ENCODE measurements around the gene GALM. TPM values are rescaled to one million over a fixed set of nuclear protein-coding genes. Genes with fewer than 3 reads are reported as not detected.

GALM gene
- total RNA-seq, 1 experiment from 2014 or later = 8.2 TPM

DNA sequence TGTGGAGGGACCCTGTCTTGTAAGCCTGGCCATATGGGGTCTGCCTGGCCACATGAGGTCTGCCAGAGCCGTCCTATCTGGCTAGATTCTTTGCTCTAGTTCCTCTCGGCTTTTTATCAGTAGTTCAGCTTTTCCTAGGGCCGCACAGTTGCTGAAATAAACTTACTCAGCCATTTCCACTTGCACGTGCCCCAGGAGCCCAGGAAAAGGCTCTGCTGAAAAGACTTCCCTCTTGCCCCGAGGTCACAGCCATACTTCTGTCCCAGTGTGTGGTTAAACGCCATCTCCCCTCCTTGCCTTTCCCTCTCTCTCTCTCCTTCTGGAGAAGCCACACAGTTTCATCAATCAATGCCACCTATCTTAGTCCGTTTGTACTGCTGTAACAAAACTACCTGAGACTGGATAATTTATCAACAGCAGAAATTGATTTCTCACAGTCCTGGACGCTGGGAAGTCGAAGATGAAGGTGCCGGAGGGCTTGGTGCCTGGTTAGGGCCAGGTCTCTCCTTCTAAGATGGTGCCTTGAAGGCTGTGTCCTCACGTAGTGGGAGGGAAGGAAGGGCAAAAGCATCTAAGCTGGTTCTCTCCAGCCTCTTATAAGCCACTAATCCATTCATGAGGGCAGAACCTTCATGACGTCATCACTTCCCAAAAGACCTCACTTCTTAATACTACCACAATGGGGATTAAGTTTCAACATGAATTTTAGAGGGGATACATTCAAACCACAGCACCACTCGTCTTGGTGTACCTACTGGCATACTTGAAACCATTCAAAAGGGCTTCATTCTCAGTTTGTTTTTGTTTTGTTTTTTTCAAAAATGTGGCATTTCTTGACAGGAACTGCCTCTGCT is 11.2 kb upstream of the GALM start:
- no peaks in the 10 kb centered on the region for H3K4me1 ChIP-seq (replicated peaks)
- no peaks in the 10 kb centered on the region for H3K27me3 ChIP-seq (replicated peaks)
- H3K36me3 ChIP-seq = no peaks in the 10 kb centered on the region
- no peaks in the 10 kb centered on the region for H3K9me3 ChIP-seq (replicated peaks)
- H3K27ac ChIP-seq = no peak overlapping the region
- DNase-seq (ENCODE audit: low read depth in 1 of 2, low spot score in 2 of 2) = no peak
- H3K4me3 ChIP-seq = no peak overlapping the region

DNA sequence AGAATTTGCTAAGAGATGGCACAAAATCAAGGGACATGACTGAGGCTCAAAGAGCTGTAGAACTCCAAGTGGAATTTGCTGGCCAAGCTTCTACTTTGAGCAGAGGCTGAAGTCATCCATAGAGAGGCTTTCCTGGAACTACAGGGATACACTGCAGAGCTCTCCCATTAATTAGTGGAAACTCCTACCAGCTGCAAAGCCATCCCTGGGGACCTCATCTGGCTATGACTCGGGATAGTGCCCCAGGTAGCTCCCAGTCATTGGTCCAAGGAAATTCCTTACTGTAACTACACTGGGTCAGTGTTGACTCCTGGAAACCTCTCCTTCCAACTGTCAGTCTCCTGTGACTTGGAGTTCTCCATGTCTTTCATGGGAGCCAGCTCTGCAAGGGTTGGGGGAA is 10.5 kb upstream of the GALM start:
- Histone ChIP-seq H3K27ac (no peak overlapping the region), H3K27me3 (replicated peaks) (no peaks in the 10 kb centered on the region), H3K4me1 (replicated peaks) (no peaks in the 10 kb centered on the region), H3K4me3 (no peak overlapping the region), H3K9me3 (replicated peaks) (no peaks in the 10 kb centered on the region), H3K36me3 (no peaks in the 10 kb centered on the region)
- DNase-seq (ENCODE audit: low read depth in 1 of 2, low spot score in 2 of 2) = no peak

DNA sequence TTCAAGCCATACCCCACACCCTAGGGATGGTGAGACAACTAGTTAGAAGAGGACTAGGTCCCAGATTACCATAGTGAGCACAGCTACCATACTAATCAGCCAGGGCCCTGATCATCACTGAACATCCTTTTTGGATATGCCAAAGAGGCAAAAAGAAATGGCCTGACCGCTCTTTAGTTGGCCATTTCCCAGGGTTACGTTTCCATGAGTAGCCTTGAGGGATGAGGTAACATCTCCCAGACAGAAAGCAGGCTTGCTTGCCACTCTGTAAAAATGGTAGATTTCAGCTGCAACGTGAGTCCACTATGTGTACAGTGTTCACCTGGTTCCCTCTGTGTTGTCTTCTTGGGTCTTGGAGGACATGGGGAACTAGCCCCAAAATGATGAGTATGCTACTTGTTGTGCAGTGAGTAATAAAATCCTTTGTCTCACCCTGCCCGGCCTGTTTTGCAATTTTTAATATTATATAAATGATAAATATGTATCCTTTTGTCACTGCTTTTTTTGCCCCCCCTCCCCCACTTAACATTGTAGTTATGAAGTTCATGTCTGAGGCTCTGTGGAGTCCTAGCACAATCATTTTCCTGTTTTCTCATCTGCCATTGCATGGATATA is 8.9 kb upstream of the GALM start:
- Histone ChIP-seq H3K27ac (no peak overlapping the region), H3K36me3 (no peaks in the 10 kb centered on the region), H3K4me1 (replicated peaks) (no peaks in the 10 kb centered on the region), H3K9me3 (replicated peaks) (no peaks in the 10 kb centered on the region), H3K27me3 (replicated peaks) (no peaks in the 10 kb centered on the region), H3K4me3 (no peak overlapping the region)
- no peak for DNase-seq (ENCODE audit: low read depth in 1 of 2, low spot score in 2 of 2)

DNA sequence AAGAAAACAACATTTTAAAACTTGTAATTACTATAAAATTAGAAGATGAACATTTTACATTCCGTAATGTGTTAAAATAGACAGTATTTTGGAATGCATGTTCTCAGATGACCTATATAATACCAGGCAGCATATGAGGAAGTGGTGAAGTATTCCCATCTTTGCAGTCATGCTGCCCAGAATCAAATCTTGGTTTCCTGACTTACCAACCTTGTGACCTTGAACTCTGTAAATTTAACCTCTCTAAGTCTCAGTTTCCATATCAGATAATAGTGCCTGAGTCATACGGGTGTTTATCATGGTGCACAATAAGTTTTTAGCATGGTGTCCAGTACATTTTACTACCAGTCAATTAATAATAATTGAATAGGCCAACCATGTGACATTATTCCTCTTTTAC is 7.3 kb upstream of the GALM start:
- DNase-seq (ENCODE audit: low read depth in 1 of 2, low spot score in 2 of 2) = no peak

DNA sequence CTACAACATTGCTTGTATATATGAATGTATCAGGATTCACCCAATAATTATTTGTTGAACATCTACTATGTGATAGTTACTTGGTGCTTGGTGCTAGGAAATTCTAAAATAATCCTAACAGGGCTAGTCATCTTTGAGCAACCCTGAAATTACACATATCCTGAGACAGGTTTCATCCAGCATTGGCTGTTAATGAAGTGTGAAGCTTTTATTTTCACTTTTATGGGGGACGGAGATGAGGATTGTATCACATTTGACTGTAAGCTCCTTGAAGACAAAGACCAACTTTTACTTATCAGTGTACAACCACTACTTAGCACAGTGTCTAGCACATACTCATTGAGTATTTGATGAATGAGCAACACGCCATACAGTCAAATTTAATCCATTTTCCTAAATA is 6.8 kb upstream of the GALM start:
- Histone ChIP-seq H3K27me3 (replicated peaks) (no peaks in the 10 kb centered on the region), H3K4me3 (no peak overlapping the region), H3K9me3 (replicated peaks) (no peaks in the 10 kb centered on the region), H3K4me1 (replicated peaks) (no peaks in the 10 kb centered on the region), H3K27ac (no peak overlapping the region), H3K36me3 (no peaks in the 10 kb centered on the region)
- DNase-seq (ENCODE audit: low read depth in 1 of 2, low spot score in 2 of 2) = no peak

More for the DNA sequence above, 7.3 kb upstream of the GALM start:
- Histone ChIP-seq H3K27ac (no peak overlapping the region), H3K4me1 (replicated peaks) (no peaks in the 10 kb centered on the region), H3K4me3 (no peak overlapping the region), H3K36me3 (no peaks in the 10 kb centered on the region), H3K27me3 (replicated peaks) (no peaks in the 10 kb centered on the region), H3K9me3 (replicated peaks) (no peaks in the 10 kb centered on the region)

DNA sequence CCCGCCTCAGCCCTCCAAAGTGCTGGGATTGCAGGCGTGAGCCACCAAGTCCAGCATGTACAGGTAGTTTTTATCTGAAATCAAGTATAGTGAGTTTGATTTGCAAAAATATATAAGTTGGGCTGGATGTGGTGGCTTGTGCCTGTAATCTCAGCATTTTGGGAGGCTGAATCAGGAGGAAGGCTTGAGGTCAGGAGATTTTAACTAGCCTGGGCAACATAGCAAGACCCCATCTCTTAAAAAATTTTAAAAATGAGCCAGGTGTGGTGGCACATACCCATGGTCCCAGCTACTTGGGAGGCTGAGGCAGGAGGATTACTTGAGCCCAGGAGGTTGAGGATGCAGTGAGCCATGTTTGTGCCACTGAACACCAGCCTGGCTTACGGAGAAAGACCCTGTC is 5.6 kb upstream of the GALM start:
- no peak for DNase-seq (ENCODE audit: low read depth in 1 of 2, low spot score in 2 of 2)
- H3K4me3 ChIP-seq = no peak overlapping the region
- H3K27me3 ChIP-seq (replicated peaks) = no peaks in the 10 kb centered on the region
- no peaks in the 10 kb centered on the region for H3K36me3 ChIP-seq
- no peak overlapping the region for H3K27ac ChIP-seq
- no peaks in the 10 kb centered on the region for H3K9me3 ChIP-seq (replicated peaks)
- no peaks in the 10 kb centered on the region for H3K4me1 ChIP-seq (replicated peaks)

DNA sequence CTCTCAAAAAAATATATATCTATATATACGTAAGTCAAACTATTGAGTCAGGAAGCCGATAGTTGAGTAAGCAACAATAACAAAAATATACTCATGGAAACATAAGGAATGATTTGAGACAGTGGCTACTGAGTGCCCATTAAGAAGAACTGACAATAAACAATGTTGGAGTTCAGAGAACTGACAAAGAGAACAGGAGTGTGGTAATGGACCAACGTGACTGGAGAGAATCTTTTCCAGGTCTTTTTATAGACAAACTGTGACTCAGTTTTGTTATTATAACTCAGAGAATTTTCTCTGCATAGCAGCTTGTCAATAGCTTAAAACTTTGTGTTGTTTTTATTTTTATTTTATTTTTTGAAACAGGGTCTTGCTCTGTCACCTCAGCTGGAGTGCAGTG is 4.6 kb upstream of the GALM start:
- Histone ChIP-seq H3K4me3 (no peak overlapping the region), H3K9me3 (replicated peaks) (no peaks in the 10 kb centered on the region), H3K4me1 (replicated peaks) (no peaks in the 10 kb centered on the region; the same call in 1 of the 2 replicates), H3K27me3 (replicated peaks) (no peaks in the 10 kb centered on the region), H3K27ac (no peak overlapping the region), H3K36me3 (no peaks in the 10 kb centered on the region)
- DNase-seq (ENCODE audit: low read depth in 1 of 2, low spot score in 2 of 2) = no peak

DNA sequence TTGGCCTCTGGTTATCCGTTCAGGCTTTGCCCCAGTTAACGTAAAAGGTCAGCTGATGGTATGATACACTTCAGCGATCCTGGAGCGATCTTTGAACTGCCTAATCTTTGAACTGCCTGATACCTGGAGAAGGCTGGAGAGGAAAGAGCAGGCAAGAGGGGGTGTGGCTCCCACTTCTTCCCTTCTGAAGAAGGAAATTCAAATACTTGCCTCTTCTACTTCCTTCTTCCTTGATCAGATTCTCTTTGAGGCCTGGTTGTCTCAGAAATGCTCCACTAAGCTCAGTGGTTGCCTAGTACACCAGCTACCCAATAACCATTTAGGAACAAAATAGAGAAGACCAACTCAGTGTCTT is 619 bp downstream of the GALM start:
- Histone ChIP-seq H3K27me3 (replicated peaks) (no peaks in the 10 kb centered on the region), H3K4me1 (replicated peaks) (peaks cover 8% of the 10 kb centered on the region), H3K9me3 (replicated peaks) (no peaks in the 10 kb centered on the region), H3K27ac (no peak overlapping the region), H3K36me3 (peaks cover 3% of the 10 kb centered on the region; the same call in 1 of the 2 replicates), H3K4me3 (peak overlapping the region; percentile 47)
- peak in 1 of 2 experiments; percentile 14 for DNase-seq (ENCODE audit: low read depth in 1 of 2, low spot score in 2 of 2)

DNA sequence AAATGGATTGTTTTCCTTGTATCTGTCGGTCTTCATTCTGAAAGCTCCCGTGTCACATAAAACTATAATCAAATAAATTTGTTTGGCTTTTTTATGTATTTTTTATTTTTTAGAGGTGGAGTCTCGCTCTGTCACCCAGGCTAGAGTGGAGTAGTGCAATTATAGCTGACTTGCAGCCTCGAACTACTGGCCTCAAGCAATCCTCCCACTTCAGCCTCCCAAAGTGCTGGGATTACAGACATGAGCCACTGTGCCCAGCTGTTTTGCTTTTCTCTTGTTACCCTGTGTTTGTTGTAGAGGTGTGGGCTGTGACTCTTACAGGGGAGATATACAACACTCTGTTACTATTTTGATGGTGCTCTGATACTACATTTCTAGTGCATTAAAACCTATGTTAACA is 2.2 kb downstream of the GALM start:
- no peak for DNase-seq (ENCODE audit: low read depth in 1 of 2, low spot score in 2 of 2)
- Histone ChIP-seq H3K4me1 (replicated peaks) (peaks cover 8% of the 10 kb centered on the region), H3K4me3 (no peak overlapping the region), H3K9me3 (replicated peaks) (no peaks in the 10 kb centered on the region), H3K27me3 (replicated peaks) (no peaks in the 10 kb centered on the region), H3K36me3 (peaks cover 3% of the 10 kb centered on the region; the same call in 1 of the 2 replicates), H3K27ac (no peak overlapping the region)

DNA sequence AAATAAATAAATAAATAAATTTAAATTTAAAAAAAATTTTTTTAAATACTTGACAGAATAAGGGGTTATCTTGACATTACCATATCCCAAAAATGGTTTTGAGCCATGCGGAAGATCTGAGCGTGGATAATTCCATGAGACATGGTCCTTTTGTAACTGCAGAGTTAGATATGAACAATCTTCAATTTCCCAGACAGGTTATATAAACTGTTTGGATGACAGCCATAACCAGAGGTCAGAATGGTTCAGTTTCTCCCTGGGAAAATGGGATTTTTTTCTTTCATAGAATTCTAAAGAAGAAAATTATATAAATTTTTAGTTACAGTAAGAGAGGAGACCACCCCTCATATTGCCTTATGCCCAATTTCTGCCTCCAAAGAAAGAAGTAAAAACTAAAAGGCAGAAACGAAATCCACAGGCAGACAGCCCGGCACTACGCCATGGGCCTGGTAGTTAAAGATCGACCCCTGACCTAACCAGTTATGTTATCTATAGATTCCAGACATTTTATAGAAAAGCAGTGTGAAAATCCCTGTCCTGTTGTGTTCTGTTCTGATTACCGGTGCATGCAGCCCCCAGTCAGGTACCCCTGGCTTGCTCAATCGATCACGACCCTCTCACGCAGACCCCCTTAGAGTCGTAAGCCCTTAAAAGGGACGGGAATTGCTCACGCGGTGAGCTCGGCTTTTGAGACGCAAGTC is 3.0 kb downstream of the GALM start:
- Histone ChIP-seq H3K27me3 (replicated peaks) (no peaks in the 10 kb centered on the region), H3K9me3 (replicated peaks) (no peaks in the 10 kb centered on the region), H3K36me3 (peaks cover 3% of the 10 kb centered on the region; the same call in 1 of the 2 replicates), H3K4me1 (replicated peaks) (peaks cover 8% of the 10 kb centered on the region), H3K27ac (no peak overlapping the region), H3K4me3 (no peak overlapping the region)
- DNase-seq (ENCODE audit: low read depth in 1 of 2, low spot score in 2 of 2) = no peak

DNA sequence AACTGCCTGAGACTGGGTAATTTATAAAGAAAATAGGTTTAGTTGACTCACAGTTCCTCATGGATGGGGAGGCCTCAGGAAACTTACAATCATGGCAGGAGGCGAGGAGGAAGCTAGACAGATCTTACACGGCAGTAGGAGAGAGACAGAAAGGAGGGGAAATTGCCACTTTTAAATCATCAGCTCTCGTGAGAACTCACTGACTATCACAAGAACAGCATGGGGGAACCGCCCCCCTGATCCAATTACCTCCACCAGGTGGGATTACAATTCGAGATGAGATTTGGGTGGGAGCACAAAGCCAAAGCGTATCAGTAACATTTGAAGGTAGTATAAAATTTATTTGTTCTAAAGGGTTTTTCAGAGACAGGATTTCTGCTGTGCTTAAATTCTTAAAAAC is 5.4 kb downstream of the GALM start:
- Histone ChIP-seq H3K9me3 (replicated peaks) (no peaks in the 10 kb centered on the region), H3K27me3 (replicated peaks) (no peaks in the 10 kb centered on the region), H3K4me3 (no peak overlapping the region)

DNA sequence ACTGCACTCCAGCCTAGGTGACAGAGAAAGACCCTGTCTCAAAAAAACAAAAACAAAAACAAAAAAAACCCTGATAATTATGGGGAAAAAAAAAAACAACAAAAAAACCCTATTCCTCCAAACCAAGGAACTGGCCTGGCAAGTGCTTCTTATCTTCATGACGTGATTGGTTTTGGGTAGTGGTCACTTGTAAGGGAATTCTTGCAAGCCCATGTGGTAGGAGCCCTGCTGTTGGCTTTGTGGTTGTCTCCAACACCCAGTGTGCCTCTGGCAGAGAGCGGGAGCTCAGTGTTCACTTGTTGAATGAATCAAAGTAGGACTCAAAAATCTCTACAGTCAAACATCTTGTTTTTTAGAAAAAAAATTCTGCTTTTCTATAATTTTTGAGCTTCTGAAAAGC is 6.0 kb downstream of the GALM start:
- Histone ChIP-seq H3K9me3 (replicated peaks) (no peaks in the 10 kb centered on the region), H3K27ac (no peak overlapping the region), H3K36me3 (peaks cover under 1% of the 10 kb centered on the region; the same call in 1 of the 2 replicates), H3K4me3 (no peak overlapping the region), H3K27me3 (replicated peaks) (no peaks in the 10 kb centered on the region), H3K4me1 (replicated peaks) (peaks cover 3% of the 10 kb centered on the region)
- no peak for DNase-seq (ENCODE audit: low read depth in 1 of 2, low spot score in 2 of 2)

More for the DNA sequence above, 5.4 kb downstream of the GALM start:
- H3K4me1 ChIP-seq (replicated peaks) = peaks cover 8% of the 10 kb centered on the region
- H3K27ac ChIP-seq = no peak overlapping the region
- DNase-seq (ENCODE audit: low read depth in 1 of 2, low spot score in 2 of 2) = no peak
- peaks cover 3% of the 10 kb centered on the region; the same call in 1 of the 2 replicates for H3K36me3 ChIP-seq

DNA sequence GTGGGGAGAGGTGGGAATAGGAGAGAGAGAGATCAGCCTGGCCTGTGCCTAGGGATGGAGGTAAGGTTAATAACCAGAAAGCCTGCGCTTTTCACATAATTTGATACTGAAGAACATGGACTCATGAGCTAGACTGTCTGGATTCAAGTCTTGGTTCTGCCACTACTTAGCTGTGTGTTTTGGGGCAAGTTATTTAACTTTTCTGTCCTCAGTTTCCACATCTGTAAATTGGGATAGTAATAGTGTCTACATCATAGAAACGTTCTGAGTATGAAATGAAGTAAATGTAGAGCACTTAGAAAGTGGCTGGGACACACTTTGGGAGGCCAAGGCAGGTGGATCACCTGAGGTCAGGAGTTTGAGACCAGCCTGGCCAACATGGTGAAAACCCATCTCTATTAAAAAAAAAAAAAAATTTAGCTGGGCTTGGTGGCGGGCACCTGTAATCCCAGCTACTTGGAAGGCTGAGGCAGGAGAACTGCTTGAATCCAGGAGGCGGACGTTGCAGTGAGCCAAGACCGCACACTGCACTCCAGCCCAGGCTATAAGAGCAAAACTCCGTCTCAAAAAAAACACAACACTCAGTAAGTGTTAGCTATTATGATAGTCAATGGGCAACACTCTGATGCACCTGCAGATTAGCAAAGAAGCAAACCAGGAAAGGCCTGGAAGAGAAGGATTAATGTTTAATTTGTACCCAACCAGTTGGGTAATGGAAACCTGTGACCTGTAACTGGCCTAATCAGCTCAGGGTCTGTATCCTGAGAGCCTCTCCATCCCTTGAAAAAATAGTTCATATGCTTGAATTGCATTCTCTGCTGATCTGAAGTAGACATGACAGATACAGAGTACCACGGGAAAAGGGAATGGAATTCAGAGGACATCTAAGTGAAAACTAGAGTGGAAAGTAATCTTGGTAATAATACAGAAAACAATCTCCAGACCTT is 6.8 kb downstream of the GALM start:
- H3K36me3 ChIP-seq = no peaks in the 10 kb centered on the region
- H3K27me3 ChIP-seq (replicated peaks) = no peaks in the 10 kb centered on the region
- no peaks in the 10 kb centered on the region for H3K9me3 ChIP-seq (replicated peaks)
- no peak overlapping the region for H3K27ac ChIP-seq
- H3K4me1 ChIP-seq (replicated peaks) = no peaks in the 10 kb centered on the region
- H3K4me3 ChIP-seq = no peak overlapping the region
- no peak for DNase-seq (ENCODE audit: low read depth in 1 of 2, low spot score in 2 of 2)
